Fibroblast of upper back skin (primary cell): ENCODE measurements around the gene PLB1.

Experiments
- DNase-seq: peaks from one replicate; pipeline ENCODE4 v3.0.0-alpha.2; 2013

Gene PLB1

DNA sequence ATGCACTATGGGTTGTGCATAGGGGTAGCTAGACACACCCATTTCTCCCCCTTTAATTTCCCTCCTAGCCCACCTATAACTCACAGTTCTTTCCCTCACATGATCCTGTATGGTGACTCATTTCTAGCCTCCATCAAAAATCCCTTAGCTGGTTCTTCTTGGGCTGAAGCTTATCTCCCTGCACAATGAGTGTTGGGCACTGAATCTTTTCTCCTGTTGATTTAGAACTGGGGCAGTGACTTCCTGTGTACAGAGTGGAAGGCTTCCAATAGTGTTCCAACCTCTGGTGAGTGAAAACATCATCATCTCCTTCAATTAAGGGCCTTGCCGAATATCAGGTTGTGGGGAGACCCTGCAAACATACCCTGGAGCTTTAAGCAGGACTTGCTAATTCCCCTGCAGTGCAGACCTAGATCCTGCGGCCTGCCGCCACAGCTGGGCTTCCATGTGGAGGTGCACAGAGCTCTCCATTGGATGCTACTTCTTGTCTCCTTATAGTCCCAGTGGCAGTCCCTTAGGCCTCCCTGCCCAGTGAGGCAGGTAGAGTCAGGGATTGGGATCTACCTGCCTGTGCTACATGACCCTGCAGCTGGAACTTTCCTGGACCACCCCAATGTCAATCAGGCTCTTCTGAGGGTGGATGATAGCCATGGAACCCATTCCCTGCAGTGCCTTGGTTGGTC, 121.8 kb downstream of the PLB1 start:
- DNase-seq = no peak

DNA sequence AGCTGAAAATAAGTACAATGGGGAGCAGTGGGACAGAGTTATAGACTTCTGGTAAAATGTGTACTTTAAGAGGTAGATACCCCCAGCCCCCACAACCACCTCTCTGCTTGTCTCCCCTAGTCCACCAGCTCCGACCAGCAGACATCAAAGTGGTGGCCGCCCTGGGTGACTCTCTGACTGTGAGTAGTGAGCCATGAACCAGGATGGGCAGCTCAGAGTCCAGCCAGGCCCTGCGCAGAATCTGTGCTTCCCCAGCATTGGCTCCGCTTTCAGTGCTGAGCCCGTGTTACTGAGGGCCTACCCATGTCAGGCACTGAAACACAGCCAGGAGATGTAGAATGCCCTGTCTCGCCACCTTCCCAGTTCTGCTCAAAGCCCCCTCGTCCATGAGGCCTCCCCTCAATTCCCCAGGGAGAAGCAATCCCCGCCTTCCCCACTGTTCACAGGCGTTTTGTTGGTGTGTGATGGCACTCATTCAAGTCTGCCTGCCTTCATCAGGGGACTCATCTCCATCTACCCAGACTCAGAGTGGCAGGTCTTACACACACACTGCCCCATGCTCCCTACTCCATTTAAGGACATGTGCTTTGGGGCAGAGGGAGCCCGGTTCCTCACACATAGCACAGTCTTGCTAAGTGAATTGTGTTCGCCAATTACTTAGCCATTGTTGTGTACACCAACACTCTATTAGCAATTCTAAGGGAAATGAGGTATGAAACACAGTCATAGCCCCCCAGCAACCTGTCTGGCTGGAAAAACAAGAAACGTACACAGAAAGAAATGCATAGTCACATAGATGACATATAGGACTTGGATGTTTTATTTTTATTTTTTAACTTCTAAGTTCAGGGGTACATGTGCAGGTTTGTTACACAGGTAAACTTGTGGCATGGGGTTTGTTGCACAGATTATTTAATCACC, 122.6 kb downstream of the PLB1 start:
- DNase-seq = no peak

DNA sequence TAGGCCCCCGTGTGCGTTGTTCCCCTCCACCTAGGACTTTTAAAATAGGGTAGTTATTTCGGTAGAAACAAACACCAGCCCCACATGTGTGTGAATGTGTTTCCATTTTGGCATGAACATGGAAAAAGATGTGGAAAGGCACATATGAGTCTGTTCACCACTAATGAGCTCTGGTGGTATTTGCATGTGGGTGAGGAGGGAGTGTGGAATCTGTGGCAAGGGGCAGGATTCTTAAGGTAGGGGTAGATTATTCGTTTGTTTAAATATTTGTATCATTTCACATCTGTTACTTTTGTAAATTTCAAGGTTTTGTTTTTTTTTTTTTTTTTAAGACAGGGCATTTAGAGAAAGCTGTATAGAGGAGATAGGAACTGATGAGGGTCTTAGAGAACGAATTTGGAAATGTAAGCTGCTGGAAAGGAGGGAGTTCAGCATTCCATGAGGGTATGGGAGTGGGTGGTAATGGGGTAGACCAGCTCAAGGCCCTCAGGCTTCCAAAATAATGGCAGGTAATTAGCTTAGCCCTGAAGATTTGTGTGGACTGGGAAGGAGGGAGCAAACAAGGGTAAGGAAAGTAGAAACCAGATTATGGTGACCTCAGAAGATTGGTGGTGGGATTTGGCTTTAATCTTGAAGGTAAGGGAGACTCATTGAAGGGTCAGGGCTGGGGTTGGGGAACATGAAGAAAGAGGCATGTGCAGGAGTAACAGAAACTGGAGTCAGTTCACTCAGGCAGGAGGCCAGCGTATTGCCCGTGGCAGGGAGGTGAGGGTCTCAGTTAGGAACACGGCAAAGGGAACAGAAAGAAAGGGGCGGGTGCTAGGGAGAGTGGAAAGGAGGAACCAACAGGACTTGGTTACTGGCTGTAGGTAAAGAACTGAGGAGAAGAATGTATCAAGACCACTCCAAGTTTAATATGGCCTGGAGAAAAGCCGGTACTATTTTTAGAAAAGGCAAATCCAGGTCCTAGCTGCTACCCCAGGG, 123.6 kb downstream of the PLB1 start:
- peak; percentile 64 for DNase-seq

GRCh38 chr2:28620291-28620793, 124.5 kb downstream of the PLB1 start:
- no peak for DNase-seq

DNA sequence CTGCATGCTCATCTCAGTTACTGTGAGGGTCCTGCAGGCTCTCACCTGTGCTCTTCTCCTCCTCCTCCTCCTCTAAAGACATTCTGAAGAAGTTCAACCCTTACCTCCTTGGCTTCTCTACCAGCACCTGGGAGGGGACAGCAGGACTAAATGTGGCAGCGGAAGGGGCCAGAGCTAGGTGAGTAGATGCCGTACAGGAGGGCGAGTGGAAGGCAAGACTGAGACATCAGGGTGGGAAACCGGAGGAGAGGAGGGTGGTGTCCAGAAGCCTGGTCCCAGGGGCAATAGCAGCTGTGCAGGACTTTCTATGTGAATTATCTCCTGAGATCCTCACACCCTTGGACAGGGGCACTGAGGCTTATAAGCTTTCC, 124.9 kb downstream of the PLB1 start:
- DNase-seq = no peak

- peak; percentile 87 for DNase-seq
Measured at GRCh38 chr2:28621172-28622100, 125.6 kb downstream of the PLB1 start.

- DNase-seq = no peak
Measured at GRCh38 chr2:28622101-28622499, 126.2 kb downstream of the PLB1 start.

GRCh38 chr2:28623582-28624405, 127.9 kb downstream of the PLB1 start:
- DNase-seq = no peak

DNA sequence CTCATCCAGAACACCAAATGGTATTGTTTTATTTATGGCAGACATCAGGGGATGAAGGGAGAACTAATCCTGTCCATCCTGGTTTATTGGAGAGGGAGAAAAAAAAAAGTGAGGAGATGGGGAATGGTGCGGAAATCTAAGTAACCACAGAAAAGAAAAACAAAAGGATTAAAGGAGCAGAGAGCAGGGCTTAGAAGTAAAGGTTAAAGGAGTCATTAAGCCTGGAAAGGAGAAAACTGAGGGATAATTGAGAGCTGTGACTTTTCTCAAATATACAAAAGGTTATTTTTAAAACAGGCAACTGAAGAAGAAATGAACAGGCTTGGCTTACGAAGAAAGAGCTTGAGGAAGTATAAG, 128.6 kb downstream of the PLB1 start:
- DNase-seq = no peak

DNA sequence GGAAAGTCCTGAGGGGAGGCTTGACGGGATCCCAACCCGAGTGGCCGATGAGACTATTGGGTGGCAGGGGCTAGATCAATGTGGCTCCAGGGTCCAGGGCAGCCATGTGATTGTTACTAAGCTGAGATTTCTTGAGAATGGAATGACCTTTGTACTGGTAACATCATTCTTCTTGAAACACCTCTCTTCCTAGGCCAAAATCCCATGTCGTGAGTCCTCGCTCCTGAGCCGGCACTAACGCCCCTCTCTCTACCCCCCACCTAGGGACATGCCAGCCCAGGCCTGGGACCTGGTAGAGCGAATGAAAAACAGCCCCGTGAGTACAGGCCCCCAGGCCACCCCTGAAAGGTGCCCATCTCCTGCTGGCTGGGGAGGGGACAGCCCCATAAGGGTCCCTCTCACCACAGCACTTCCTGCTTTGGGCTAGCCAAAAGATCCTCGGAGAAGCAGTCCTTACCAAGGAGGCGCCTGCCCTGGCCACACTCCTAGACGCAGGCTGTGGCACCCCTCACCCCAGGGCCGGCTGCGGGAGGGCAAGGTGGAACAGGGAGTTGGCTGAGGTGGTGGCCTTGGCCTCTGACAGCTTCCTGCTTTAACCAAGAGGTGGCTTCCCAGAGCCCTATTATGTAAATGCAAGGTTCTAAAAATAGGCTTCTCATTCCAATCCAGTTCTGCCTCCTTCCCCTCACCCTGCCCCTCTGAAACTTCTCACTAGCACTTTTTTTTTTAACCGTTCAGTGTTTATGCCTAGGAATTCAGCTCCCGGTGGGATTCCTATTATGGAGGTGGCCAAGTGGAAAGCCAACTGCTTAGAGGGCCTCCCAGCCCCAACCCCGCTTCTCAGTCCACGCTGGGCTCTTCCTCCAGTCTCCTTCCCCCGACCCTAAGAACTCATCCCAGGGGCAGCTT, 129.2 kb downstream of the PLB1 start:
- DNase-seq = peak; percentile 66

- DNase-seq = no peak
Measured at GRCh38 chr2:28626376-28626775, 130.5 kb downstream of the PLB1 start.

GRCh38 chr2:28626891-28627421, 131.1 kb downstream of the PLB1 start:
- peak; percentile 74 for DNase-seq

GRCh38 chr2:28627722-28628480, 132.0 kb downstream of the PLB1 start:
- DNase-seq = peak; percentile 66

DNA sequence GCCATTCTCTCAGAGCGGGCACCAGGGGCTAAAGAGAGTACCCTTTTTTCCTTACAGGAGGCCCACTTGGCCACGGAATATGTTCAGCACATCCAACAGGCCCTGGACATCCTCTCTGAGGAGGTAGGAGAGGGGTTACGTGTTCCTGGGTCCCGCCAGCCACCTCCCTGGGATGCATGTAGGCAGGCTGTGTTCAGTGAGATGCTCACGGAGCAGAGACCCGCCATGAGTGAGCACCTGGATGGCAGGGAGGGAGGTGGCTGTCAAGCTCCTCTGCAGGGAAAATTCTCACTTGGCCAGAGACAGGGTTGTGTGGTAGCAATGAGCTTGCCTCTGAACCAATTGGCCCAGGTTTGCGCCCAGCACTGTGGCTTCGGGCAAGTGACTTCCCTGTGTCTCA, 132.6 kb downstream of the PLB1 start:
- DNase-seq = no peak

DNA sequence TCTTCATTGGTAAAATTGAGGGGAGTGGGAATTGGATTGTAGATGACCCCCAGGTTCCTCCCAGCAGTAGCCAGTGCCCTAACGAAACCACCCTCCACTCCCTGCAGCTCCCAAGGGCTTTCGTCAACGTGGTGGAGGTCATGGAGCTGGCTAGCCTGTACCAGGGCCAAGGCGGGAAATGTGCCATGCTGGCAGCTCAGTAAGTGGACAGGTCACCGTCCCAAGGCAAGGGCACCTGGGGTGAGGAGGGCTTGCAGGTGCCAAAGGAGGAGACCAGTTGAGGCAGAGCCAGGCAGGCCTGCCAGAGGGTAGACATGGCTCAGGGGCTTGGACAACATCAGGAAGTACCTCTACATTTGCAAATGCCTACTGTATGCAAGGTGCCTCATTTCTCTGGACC, 133.1 kb downstream of the PLB1 start:
- no peak for DNase-seq

GRCh38 chr2:28629910-28630309, 134.1 kb downstream of the PLB1 start:
- DNase-seq = no peak

GRCh38 chr2:28630341-28630740, 134.5 kb downstream of the PLB1 start:
- no peak for DNase-seq

GRCh38 chr2:28631514-28632206, 135.8 kb downstream of the PLB1 start:
- DNase-seq = no peak
